SHP77 (cell line): ENCODE measurements around the gene SH2D1B.
"Not testable (repeated sequence)": the region's sequence is repeated elsewhere in the genome, so short reads cannot be mapped to it uniquely, and the experiment has no call there.

Source experiments
- DNase-seq, 2 experiments: peaks; one replicate each; lab custom pipeline; 2025; lab: John Stamatoyannopoulos, UW

SH2D1B gene, protein sequence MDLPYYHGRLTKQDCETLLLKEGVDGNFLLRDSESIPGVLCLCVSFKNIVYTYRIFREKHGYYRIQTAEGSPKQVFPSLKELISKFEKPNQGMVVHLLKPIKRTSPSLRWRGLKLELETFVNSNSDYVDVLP

DNA sequence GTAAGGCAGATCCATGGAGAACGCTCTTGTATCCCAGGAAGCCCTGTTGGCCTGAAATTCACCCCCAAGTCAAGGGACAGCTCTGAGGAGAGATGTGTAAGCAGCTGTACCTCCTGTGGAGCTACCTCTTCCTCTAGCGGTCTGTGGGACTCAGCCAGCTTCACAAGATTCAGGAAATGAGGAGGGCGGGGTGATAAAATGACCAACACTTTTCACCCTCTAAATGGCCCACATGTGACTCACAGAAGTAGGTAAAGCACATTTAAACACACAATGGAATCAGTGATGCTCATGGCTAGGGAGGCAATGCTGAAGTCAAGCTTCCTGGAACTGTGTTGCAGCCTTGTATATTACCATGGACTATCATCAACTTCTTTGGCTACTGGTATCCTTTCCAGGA lies at the start of gene SH2D1B:
Gene SH2D1B (minus strand): TSS at position 135 of the 400 bp plus-strand sequence. CDS start 120 bp downstream, at position 15.
- no peak for DNase-seq

DNA sequence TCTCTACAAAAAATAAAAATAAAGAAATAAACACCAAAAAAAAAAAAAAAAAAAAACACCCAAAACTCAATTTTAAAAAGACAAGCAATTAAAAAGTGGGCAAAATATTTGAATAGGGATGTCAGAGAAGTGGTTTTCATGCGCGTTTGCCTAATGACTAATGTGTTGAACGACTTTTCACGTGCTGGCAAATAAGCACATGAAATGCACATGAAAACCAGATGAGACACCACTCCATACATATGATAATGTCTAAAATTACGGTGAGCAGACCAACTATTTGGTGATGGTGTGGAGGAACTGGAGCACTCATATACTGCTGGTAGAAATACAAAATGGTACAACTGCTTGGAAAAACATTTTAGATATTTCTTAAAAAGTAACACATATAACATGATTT lies 46.3 kb upstream of the SH2D1B start:
- DNase-seq = no peak

DNA sequence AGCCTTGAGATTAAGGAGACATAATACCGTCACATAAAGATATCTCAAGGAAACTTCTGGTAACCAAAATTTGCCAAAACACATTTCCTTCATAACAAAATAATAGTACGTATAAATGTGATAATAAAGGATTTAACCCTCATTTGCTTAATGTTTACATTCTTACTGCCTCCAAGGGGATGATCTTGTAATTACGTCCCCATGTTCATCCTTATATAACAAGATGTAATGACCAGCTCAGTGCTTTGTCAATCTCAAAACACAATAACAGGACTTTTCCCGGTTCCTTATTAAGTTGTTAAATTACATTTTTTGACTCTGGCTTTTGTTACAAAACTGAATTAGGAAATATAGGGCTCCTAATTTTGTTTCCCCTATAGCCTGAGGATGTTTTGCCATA lies 44.4 kb upstream of the SH2D1B start:
- DNase-seq = no peak

DNA sequence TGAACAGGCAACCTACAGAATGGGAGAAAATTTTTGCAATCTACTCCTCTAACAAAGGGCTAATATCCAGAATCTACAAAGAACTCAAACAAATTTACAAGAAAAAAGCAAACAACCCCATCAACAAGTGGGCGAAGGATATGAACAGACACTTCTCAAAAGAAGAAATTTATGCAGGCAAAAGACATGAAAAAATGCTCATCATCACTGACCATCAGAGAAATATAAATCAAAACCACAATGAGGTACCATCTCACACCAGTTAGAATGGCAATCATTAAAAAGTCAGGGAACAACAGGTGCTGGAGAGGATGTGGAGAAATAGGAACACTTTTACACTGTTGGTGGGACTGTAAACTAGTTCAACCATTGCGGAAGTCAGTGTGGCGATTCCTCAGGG lies 42.4 kb upstream of the SH2D1B start:
- not testable (repeated sequence) for DNase-seq

DNA sequence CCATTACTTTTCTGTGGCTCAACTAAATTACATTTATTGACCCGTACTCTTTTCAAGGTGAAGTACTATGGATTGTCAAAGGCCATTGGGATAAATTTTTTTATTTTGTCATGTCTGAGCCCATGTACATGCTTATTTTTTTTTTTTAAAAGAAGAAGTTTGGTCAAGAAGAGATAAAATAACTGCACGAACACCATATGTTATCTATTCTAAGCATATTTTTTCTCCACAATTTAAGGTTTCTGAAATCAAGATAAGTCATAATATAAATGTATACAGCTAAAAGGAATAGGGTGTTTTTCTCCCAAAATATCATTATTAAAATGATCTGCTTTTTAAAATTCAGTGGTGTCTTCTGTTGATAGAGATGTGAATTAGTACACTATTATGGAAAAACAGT lies 35.0 kb upstream of the SH2D1B start:
- no peak for DNase-seq

DNA sequence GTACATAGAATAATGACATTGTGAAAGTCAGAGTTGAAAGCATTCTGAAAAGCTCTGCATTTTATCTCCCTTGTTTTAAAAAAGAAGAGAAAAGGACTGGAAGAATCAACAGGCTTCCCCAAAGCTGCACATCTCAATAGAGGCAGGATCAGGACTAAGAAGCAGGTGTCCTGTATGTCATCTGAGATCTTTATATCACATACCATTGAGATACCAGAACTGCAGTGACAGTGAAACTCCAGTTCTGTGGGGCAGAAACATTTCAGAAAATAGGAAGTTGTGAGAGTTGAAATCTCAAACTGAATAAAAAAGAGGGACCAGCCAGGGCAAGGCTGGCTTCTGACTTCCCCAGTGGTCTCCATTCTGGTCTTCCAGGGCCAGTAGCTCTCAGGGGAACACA lies 33.0 kb upstream of the SH2D1B start:
- no peak for DNase-seq

DNA sequence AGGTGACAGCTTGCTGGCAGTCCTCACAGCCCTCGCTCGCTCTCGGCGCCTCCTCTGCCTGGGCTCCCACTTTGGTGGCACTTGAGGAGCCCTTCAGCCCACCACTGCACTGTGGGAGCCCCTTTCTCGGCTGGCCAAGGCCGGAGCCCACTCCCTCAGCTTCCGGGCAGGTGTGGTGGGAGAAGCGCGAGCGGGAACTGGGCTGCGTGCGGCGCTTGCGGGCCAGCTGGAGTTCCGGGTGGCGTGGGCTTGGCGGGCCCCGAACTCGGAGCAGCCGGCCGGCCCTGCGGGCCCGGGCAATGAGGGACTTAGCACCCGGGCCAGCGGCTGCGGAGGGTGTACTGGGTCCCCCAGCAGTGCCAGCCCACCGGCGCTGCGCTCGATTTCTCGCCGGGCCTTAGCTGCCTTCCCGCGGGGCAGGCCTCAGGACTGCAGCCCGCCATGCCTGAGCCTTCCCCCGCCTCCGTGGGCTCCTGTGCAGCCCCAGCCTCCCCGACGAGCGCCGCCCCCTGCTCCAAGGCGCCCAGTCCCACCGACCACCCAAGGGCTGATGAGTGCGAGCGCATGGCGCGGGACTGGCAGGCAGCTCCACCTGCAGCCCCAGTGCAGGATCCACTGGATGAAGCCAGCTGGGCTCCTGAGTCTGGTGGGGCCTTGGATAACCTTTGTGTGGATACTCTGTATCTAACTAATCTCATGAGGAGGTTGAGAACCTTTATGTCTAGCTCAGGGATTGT lies 21.2 kb upstream of the SH2D1B start:
- not testable (repeated sequence) for DNase-seq

DNA sequence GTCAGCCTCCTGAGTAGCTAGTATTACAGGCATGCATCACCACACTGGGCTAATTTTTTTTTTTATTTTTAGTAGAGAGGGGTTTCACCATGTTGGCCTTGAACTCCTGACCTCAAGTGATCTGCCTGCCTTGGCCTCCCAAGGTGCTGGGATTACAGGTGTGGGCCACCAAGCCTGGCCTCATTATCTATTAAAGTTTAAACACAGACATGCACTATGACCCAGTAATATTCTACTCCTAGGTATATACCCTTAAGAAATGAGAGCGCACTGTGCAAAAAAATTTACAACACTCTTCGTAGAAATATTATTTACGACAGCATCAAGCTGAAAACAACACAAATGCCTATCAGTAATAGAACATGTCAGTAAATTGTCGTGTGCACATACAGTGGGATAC lies 18.6 kb upstream of the SH2D1B start:
- no peak for DNase-seq

DNA sequence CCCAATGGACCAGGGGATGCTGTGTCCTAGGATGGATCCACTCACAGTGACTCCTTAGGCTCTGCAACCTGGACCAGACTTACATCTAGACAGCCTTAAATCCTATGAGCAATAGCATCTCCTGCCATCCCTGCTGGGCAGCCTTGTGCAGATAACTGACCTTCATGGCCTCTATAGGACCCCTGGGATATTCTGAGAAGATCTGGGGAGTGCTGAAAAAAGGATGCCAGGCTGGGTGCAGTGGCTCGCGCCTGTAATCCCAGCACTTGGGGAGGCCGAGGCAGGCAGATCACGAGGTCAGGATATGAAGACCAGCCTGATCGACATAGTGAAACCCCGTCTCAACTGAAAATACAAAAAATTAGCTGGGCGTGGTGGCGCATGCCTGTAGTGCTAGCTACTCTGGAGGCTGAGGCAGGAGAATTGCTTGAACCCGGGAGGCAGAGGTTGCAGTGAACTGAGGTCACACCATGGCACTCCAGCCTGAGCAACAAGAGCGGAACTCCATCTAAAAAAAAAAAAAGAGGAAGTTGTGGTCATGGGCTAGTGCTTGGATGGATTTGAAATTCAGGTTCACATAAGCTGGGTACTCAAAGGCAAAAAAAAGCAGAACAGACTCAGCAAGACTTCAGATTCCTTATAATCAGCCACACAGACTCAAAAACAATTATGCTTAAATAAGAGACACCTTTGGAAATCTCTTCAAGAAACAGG lies 10.9 kb upstream of the SH2D1B start:
- DNase-seq = no peak

DNA sequence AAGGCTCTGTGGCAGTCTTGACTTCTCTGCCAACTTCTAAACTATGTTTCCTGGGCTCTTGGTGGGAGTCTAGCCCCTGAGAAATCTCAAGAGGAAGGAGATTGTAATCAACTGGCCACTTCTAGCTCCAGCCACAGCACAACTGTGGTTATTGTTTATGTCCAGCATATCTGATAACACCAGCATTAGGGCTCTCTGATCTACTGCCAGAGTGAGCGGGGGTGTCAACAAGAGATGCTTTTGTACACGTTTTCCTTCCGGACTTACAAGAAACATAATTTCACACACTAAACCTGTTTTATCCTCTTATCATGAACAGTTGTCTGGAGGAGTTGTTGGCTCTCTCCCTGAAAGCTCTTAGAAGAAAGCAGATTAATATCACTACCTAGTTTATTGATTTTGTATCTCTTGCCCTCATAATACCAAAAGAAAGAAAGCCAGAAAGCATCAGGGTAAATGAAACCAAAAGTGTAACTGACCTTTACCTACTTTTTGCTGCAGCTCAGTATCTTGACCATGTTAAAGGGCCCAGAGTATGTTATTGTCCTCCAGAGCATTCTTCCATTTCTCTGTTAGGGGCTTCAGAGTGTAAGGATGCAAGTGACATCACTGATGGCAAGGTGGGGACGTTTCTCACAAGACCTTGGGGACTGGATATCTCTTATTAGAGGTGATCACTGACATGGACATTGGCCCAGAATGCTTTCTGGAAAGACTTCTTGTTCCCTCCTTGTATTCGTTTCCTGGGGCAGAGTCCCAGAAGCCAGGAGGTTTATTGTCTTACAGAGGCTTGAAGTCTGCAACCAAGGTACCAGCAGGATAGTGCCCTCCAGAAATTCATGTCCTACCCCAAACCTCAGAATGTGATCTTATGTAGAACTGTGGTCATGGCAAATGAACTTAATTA lies 9.6 kb upstream of the SH2D1B start:
- no peak for DNase-seq

DNA sequence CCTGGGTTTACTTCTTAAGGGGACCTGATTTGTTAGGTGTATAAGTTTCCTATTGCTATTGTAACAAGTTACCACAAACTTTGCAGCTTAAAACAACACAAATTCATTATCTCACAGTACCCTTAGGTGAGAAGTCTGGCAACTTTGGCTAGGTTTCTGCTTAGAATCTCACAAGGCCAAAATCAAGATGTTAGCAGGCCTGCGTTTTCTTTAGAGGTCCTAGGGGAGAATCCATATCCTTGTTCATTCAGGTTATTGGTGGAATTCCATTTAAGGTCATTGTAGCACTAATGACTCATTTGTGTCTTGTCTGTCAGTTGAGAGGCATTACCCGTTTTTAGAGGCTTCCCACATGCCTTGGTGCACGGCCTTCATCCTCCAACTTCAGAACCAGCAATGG lies 8.2 kb upstream of the SH2D1B start:
- DNase-seq = no peak

DNA sequence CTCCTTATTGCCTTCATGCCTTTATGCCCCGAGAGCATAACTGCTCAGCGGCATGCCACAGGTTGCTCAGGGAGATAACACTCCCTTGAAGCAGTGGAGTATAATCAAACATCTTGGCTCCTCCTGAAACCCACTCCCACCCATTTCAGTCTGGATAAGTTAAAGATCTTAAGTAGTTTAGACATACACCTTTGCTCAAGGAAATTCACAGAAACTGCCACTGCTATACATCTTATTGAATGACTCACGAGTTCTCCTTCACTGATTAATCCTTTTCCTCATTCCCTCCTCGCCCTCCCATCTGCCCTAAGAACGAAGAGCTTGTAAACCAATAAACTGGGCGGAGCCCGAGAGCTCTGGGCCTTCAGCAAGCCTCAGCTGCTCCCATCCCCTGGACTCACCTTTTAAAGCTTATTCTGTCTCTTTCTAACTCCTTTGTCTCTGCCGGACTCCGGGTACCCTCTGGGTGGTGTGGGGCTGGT lies 7.6 kb upstream of the SH2D1B start:
- DNase-seq = not testable (repeated sequence)

DNA sequence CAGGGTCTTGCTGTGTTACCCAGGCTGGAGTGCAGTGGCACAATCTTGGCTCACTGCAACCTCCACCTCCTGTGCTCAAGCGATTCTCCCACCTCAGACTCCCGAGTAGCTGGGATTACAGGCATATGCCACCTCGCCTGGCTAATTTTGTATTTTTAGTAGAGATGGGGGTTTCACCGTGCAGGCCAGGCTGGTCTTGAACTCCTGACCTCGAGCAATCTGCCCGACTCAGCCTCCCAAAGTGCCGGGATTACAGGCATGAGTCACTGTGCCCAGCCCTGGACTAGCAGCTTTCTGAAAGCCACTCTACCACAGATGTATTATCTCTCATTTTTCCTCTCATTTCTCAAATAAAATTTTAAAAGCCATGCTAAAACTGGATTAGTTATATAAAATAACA lies 6.6 kb upstream of the SH2D1B start:
- not testable (repeated sequence) for DNase-seq

DNA sequence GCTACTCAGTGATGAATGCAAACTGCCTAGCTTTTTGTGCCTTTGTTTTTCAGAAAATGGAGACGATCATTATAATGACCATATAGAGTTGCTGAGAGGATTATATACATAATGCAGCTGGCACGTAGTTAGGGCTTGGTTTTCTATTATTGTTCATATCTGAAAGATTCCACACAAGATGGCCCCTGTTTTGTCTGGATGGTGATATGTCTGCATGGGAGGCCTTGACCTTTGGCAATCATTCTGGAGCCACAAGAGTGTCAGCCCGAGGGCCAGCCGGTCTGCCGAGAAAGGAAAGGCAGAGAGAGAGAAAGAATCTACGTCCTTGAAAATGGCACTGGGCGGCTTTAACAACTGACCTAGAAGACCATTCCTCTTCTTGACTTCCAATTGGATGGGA lies 5.7 kb upstream of the SH2D1B start:
- DNase-seq = no peak

DNA sequence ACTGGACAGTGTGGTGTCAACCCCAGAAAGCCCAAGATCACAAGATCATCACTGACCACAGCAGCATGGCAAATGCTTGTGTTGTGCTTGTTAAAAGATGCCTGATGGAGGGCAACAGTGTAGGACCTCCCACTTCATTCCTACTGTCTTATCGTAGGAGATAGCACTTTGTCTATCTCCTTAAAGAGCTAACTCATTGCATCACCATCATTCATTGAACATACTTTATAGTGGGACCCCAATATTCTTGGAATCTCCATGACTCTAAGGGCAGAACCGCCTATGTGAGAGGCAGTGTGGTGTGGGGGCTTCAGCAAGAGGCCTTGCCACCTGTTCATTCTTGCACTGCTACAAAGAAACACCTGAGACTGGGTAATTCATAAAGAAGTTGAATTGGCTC lies 5.0 kb upstream of the SH2D1B start:
- DNase-seq = no peak

DNA sequence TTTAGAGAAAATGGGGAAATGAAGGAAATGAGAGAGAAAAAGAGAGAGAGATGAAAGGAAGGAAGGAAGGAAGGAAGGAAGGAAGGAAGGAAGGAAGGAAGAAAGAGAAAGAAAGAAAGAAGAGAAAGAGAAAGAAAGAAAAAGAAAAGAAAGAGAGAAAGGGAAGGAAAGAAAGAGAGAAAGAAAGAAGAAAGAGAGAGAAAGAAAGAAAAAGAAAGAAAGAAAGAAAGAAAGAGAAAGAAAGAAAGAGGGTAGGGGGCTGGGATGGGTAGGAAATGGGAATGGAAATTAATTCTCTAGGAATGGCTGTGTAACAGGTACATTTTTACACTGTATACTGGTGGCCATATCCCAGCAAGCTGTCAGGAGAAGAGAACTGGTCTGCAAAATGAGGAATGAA lies 4.3 kb upstream of the SH2D1B start:
- no peak for DNase-seq

DNA sequence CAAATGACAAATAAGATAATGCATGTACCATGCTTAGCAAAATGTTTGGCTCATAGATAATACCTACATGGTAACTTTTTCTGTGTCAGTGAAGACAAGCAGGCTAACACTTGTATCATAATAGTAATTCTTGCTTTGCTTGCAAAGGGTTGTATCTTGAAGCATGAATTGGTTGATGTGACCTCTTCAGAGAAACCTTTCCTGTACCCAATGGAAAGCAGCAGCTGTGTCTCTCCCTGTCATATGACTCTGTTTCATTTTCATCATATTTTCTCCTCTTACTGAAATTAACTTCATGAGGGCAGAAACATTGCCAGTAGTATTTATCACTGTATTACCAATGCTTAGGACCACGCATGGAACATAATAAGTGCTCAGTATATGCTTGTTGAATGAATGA lies 4.4 kb downstream of the SH2D1B start:
- no peak for DNase-seq

DNA sequence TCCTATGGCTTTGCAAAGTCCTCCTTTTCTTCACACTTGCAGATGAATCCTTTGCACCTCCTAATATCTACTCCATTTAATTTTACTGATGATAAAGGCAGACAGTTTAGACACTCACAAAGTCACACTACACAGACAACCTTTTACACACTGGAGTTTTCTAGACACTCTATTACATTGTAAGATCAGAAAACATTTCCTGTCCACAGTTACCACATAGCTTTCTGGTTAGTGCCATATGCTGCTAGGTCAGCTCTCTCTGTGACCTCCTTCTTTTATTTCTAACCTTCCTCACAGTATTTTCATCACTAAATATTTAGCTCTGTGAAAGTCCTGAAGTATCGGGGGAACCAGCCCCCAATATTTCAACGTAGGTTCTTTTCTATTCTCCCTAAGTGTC lies 5.1 kb downstream of the SH2D1B start:
- no peak for DNase-seq

DNA sequence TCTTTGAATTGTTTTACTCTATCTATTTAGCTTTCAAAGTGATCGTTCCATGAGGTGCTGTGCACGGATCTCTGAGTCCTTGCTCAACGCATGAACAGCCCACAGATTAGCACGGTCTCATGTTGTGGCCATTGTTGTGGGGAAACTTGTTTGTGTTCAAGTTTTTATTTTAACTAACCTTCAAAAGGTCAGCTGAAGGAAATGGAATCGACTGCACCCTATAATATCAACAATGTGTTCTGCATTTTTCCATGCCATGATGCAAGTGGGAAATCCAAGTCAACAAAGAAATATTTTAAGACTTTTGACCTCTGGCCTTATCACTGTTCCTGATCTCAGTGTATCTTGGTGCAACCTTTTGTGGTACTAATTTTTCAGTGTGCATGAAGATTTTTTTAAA lies 6.1 kb downstream of the SH2D1B start:
- no peak for DNase-seq

DNA sequence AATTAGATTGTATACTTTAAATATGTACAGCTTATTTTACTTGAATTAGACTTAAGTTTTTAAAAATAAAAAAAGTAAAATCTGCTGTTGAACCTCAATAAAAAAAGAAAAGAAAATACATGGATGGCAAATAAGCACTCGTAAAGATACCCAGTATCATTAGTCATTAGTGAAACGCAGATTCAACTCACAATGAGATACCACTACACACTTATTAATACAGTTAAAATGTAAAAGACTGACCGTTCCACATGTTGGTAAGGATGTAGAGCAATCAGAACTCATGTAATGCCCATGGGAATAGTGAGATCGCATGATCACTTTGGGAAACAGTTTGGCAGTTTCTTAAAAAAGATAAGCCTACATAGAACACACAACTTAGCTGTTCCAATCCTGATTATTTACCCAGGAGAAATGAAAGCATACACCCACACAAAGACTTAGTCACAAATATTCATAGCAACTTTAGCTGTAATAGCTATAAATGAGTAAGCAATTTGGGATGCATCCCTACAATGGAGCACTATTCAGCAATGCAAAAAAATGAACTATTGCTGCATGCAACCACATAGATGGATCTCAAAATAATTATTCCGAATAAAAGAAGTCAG lies 7.3 kb downstream of the SH2D1B start:
- no peak for DNase-seq

DNA sequence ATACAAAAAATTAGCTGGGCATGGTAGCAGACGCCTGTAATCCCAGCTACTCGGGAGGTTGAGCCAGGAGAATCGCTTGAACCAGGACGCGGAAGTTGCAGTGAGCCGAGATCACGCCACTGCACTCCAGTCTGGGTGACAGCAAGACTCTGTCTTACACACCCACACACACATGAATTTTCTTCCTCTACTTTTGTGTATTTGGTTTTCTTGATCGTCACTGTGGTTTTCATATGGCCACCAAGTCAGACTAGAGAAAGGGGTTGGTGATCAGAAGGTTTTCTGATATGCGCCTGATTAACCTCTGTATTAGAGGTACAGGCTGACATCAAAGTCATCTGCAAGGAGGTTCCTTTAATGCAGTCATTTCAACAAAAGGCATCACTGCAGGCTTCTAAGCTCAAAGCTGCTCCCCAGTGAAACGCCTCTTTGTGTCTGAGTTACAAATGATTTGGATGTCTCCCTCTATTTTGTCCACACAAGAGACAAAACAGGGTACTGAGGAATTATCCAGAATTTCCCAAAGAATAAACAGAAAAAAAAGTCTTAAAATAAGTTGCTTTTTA lies 11.1 kb downstream of the SH2D1B start:
- DNase-seq = no peak
